Nephron (organoid): Measurements from ENCODE around the gene RPTOR.

Experiments used
- H3K27ac Mint-ChIP-seq, 3 experiments: 2 replicates each; pipeline ENCODE4 v1.8.0; 2020; ENCODE audit warnings: mixed read lengths in 3 of 3, mild to moderate bottlenecking in 2 of 3, moderate library complexity in 1 of 3
- H3K27me3 Mint-ChIP-seq: 2 replicates; pipeline ENCODE4 v1.8.0; 2021; ENCODE audit warnings: low read depth, mild to moderate bottlenecking, moderate library complexity, mixed read lengths
- H3K36me3 Mint-ChIP-seq: 2 replicates; pipeline ENCODE4 v1.8.0; 2020; ENCODE audit warnings: low read depth, mixed read lengths
- H3K4me1 Mint-ChIP-seq: 2 replicates; pipeline ENCODE4 v1.8.0; 2020; ENCODE audit warnings: mixed read lengths
- H3K4me3 Mint-ChIP-seq, 3 experiments: 2 replicates each; pipeline ENCODE4 v1.8.0; 2020; ENCODE audit warnings: mild to moderate bottlenecking in 3 of 3, mixed read lengths in 3 of 3, moderate library complexity in 2 of 3
- H3K9me3 Mint-ChIP-seq: 2 replicates; pipeline ENCODE4 v1.8.0; 2020; ENCODE audit warnings: mixed read lengths
- CTCF ChIP-seq, 3 experiments: fragments of 200-600 bp; sonication (generic); IDR thresholded peaks; one replicate each; pipeline ENCODE4 v1.5.0; 2021; ENCODE audit warnings: antibody characterized with exemption in 3 of 3; ENCODE audit not compliant: unreplicated experiment in 3 of 3

The RPTOR gene

DNA sequence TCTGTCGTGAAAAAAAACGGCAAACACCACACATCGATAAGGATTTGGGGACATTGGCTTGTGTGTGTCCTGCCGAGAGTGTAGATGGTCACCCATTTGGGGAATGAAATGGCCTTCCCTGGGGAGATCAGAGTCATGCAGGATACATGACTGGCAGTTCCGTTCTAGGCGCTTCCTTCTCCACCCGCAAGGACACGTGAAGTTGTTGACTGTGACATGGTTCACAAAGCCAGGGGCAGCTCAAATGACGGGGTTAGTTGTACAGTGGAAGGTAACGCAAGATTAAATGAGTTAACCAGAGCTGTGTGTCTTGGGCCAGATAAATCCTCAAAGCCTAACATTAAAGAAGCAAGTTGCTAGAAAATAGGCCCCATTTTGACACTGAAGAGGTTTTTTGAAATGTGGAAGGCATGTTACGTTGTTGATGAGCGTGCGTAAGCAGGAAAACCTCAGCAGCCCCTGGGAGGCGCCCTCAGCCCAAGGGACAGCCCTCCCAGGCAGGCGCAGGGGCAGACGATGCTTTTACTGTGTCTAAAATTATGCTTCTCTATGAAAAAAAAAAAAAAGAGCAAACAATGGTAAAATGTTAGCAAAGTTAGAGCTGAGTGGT lies 411.1 kb downstream of the RPTOR start:
- peak overlapping the region in 1 of 3 experiments; percentile 27 for H3K27ac Mint-ChIP-seq
- no peak overlapping the region for H3K4me3 Mint-ChIP-seq
- H3K27me3 Mint-ChIP-seq: no peaks in the 10 kb centered on the region
- peaks cover 10% of the 10 kb centered on the region for H3K4me1 Mint-ChIP-seq
- H3K9me3 Mint-ChIP-seq: peaks cover 6% of the 10 kb centered on the region
- TF ChIP-seq CTCF (IDR thresholded peaks at IDR 0.05; ENCODE audit: unreplicated experiment in 3 of 3): no peak
- H3K36me3 Mint-ChIP-seq: peaks cover 14% of the 10 kb centered on the region

DNA sequence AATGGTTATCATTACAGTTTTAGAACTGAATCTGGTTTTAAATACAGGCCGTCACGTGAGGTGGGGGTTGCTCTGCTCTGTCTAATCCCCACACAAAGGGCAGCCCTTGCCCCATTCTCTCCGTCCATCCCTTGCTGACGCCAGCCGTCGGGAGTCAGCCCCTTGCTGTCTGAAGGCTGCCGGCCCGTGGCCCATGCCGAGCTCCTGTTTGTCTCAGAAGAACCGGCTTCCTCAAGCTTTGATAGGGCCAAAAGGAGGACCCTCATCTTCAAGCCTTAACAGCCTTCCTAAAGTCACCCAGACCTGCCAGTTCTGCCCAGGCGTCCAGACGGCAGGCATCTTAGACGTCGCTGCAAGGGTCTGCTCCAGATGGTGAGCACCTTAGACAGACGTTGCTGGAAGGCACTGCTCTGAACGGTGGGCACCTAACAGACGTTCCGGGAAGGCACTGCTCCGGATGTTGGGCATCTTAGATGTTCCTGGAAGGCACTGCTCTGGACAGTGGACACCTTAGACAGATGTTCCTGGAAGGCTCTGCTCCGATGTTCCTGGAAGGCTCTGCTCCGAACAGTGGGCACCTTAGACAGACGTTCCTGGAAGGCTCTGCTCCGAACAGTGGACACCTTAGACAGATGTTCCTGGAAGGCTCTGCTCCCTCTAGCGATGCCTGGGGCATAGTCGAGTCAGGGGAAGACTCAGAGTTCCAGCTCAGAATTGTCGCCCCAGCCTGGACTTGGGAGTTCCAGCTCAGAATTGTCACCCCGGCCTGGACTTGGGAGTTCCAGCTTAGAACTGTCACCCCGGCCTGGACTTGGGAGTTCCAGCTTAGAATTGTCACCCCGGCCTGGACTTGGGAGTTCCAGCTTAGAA lies 411.9 kb downstream of the RPTOR start:
- peak overlapping the region in 1 of 3 experiments; percentile 27 for H3K27ac Mint-ChIP-seq
- H3K4me1 Mint-ChIP-seq: peaks cover 17% of the 10 kb centered on the region
- H3K9me3 Mint-ChIP-seq: peaks cover 6% of the 10 kb centered on the region
- no peak overlapping the region for H3K4me3 Mint-ChIP-seq
- H3K36me3 Mint-ChIP-seq: peaks cover 14% of the 10 kb centered on the region
- TF ChIP-seq CTCF (IDR thresholded peaks at IDR 0.05; ENCODE audit: unreplicated experiment in 3 of 3): no peak
- H3K27me3 Mint-ChIP-seq: no peaks in the 10 kb centered on the region

DNA sequence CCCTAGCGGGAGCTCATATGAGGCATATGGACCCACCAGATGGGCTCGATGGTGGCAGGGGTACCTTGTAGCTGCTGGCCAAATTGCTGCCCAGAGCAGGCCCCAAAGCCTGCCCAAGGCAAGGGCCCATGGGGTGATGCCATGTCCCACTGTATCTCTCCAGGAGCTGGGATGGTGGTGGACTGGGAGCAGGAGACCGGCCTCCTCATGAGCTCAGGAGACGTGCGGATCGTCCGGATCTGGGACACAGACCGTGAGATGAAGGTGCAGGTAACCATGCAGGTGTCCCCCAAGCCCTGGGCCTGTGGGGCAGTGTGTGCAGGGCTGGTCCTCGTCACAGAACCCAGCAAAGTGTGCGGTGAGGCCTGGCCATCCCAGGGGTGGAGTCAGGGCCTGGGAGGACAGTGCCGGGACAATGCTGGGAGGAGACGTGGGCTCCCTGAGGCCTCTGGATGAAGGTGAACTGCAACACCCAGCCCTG lies 412.9 kb downstream of the RPTOR start:
- TF ChIP-seq CTCF (IDR thresholded peaks at IDR 0.05; ENCODE audit: unreplicated experiment in 3 of 3): no peak
- Mint-ChIP-seq H3K9me3 (peaks cover 6% of the 10 kb centered on the region), H3K4me3 (no peak overlapping the region), H3K4me1 (peaks cover 27% of the 10 kb centered on the region), H3K27ac (no peak overlapping the region), H3K36me3 (peaks cover 14% of the 10 kb centered on the region), H3K27me3 (no peaks in the 10 kb centered on the region)

DNA sequence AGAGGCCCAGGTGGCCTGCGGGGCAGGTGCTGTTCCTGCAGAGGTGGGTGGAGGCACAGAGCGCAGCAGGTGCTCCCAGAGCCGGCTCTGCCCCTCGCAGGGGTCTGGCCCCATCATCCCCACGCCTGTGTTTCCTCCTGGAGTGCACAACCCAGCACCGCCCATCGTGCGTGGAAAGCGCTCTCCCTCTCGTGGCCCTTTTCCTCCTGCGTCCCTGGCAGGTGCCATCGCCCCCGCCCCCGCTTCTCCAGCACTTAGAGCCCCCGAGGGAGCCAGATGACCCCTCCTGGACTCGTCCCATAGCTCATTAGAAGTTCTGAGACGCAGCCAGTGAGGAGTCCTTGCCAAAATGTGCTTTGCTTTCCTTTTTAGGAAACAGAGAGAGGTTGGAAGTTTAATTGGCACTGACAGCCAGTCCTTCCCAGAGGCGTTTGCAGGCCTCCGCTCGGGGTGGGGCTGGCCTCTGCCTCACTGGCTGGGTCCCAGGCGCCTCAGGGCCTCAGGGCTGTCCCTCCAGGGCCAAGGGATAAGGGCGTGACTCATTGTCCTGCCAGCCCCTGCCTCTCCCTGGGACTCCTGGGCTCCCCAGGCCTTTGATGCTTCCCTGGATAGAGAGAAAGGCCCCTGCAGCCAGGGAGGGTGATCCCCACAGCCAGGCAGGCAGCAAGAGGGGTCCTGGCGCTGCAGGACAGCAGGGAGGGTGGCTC lies 414.8 kb downstream of the RPTOR start:
- peak overlapping the region; percentile 44 to 98 (median 91) for H3K27ac Mint-ChIP-seq
- H3K4me1 Mint-ChIP-seq: peaks cover 34% of the 10 kb centered on the region
- peak overlapping the region in 1 of 3 experiments; percentile 61 for H3K4me3 Mint-ChIP-seq
- TF ChIP-seq CTCF (IDR thresholded peaks at IDR 0.05; ENCODE audit: unreplicated experiment in 3 of 3): no peak
- peaks cover 13% of the 10 kb centered on the region for H3K36me3 Mint-ChIP-seq
- H3K9me3 Mint-ChIP-seq: peaks cover 6% of the 10 kb centered on the region
- H3K27me3 Mint-ChIP-seq: no peaks in the 10 kb centered on the region

DNA sequence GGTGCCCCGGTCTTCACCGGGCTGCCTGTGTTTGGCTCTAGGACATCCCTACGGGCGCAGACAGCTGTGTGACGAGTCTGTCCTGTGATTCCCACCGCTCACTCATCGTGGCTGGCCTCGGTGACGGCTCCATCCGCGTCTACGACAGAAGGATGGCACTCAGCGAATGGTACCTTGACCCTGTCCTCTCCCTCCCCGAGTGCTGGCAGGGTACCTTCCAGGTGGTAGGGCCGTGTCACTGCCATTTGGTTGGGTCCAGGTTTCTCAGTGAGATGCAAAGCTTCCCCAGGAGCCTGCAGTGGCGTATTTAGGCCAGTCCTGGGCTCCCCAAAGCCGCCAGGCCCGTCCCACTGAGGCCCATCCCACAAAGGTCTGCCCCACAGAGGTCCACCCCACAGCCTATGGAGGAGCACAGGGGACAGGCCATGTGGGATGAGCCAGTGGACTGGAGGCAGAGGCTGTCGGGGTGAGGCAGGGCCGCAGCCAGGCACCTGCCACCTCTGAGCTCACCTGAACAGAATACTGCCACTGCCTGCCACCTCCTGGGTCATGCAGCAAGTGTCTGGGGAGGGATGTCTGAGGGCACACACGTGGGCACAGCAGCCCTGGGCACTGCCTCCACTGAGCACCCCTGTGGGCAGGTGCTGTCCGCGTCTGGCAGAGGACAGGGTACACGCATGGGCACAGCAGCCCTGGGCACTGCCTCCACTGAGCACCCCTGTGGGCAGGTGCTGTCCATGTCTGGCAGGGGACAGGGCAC lies 415.6 kb downstream of the RPTOR start:
- peak overlapping the region in 1 of 3 experiments; percentile 98 for H3K27ac Mint-ChIP-seq
- H3K9me3 Mint-ChIP-seq: peaks cover 2% of the 10 kb centered on the region
- H3K36me3 Mint-ChIP-seq: peaks cover 7% of the 10 kb centered on the region
- H3K27me3 Mint-ChIP-seq: no peaks in the 10 kb centered on the region
- peaks cover 37% of the 10 kb centered on the region for H3K4me1 Mint-ChIP-seq
- TF ChIP-seq CTCF (IDR thresholded peaks at IDR 0.05; ENCODE audit: unreplicated experiment in 3 of 3): no peak
- no peak overlapping the region for H3K4me3 Mint-ChIP-seq
